Left ventricle myocardium inferior (tissue), 1 donor: ENCODE measurements around the gene DOCK10. TPM values are rescaled to one million over a fixed set of nuclear protein-coding genes. Genes with fewer than 3 reads are reported as not detected.

ENCODE experiments used
- DNase-seq: peaks from one replicate; pipeline ENCODE4 v3.0.0-alpha.2; 2020
- H3K27ac ChIP-seq: fragments of 200-600 bp; replicated peaks from 2 replicates; pipeline ENCODE4 v1.8.0; 2021
- H3K27me3 ChIP-seq: fragments of 200-600 bp; 2 replicates; pipeline ENCODE4 v1.8.0; 2021; ENCODE audit warnings: low read depth
- H3K36me3 ChIP-seq: fragments of 200-600 bp; 2 replicates; pipeline ENCODE4 v1.8.0; 2021
- H3K4me1 ChIP-seq: fragments of 200-600 bp; 2 replicates; pipeline ENCODE4 v1.8.0; 2021
- H3K4me3 ChIP-seq: fragments of 200-600 bp; 2 replicates; pipeline ENCODE4 v1.8.0; 2021; ENCODE audit warnings: mild to moderate bottlenecking, moderate library complexity
- H3K9me3 ChIP-seq: fragments of 200-600 bp; replicated peaks from 2 replicates; pipeline ENCODE4 v1.8.0; 2021
- intact Hi-C: fragments of 100-400 bp; cut with micrococcal nuclease; formaldehyde crosslinking; loops from one replicate; pipeline ENCODE4 v1.11.0; 2022
- total RNA-seq: library from RNA; stranded (reverse); fragmentation: NEBNext Ultra II Directional; extraction: Animal tissue kit (Norgen Biotek cat#: 25700); gene quantifications from one replicate; pipeline ENCODE4 v1.2.1, GENCODE V29; 2021
- TF ChIP-seq, protein P1 (sequence below): fragments of 200-600 bp; IDR thresholded peaks from 2 replicates; pipeline ENCODE4 v1.8.0; 2021; ENCODE audit warnings: antibody characterized with exemption, mild to moderate bottlenecking, borderline replicate concordance
- donor health status: DM: no; HTN: yes; CAD: no; lungs with severe emphysema.

Gene DOCK10
- total RNA-seq, 1 donor from 2014 or later = 1.6 TPM

DNA sequence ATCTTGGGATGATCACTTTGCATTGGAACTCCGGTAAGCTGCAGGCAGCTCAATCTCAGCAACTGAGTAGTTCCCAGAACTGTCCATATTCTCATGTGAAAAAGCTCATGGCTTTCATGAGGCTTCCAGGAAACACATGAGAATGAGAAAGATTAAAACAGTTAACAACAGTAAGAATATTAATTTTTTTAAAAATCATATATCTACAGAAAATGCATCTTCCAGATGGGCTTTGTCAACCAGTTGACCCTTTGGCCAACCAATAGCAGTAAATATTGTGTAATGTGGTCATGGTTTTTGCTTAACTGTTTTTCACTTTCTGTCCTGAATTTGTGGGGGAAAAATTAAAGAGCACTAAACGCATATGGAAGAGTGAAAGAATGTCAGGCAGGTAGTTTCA lies 194.9 kb downstream of the DOCK10 start:
- H3K27me3 ChIP-seq = no peaks in the 10 kb centered on the region
- H3K27ac ChIP-seq = no peak overlapping the region
- no peak overlapping the region for H3K4me3 ChIP-seq
- DNase-seq = no peak
- no peaks in the 10 kb centered on the region for H3K36me3 ChIP-seq
- TF ChIP-seq, protein P1, sequence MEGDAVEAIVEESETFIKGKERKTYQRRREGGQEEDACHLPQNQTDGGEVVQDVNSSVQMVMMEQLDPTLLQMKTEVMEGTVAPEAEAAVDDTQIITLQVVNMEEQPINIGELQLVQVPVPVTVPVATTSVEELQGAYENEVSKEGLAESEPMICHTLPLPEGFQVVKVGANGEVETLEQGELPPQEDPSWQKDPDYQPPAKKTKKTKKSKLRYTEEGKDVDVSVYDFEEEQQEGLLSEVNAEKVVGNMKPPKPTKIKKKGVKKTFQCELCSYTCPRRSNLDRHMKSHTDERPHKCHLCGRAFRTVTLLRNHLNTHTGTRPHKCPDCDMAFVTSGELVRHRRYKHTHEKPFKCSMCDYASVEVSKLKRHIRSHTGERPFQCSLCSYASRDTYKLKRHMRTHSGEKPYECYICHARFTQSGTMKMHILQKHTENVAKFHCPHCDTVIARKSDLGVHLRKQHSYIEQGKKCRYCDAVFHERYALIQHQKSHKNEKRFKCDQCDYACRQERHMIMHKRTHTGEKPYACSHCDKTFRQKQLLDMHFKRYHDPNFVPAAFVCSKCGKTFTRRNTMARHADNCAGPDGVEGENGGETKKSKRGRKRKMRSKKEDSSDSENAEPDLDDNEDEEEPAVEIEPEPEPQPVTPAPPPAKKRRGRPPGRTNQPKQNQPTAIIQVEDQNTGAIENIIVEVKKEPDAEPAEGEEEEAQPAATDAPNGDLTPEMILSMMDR = no peak
- no peaks in the 10 kb centered on the region for H3K9me3 ChIP-seq
- H3K4me1 ChIP-seq = no peaks in the 10 kb centered on the region
- intact Hi-C loops = no loop called here

GRCh38 chr2:224846686-224847085 lies 195.6 kb downstream of the DOCK10 start:
- Histone ChIP-seq H3K36me3 (no peaks in the 10 kb centered on the region), H3K4me1 (no peaks in the 10 kb centered on the region), H3K27ac (no peak overlapping the region), H3K9me3 (no peaks in the 10 kb centered on the region), H3K27me3 (no peaks in the 10 kb centered on the region), H3K4me3 (no peak overlapping the region)
- no peak for DNase-seq
- TF ChIP-seq, protein P1 = no peak
- intact Hi-C loops = no loop called here

GRCh38 chr2:224846161-224846560 lies 196.1 kb downstream of the DOCK10 start:
- intact Hi-C loops = no loop called here
- no peaks in the 10 kb centered on the region for H3K36me3 ChIP-seq
- TF ChIP-seq, protein P1 = no peak
- no peaks in the 10 kb centered on the region for H3K4me1 ChIP-seq
- no peak overlapping the region for H3K27ac ChIP-seq
- no peaks in the 10 kb centered on the region for H3K27me3 ChIP-seq
- H3K9me3 ChIP-seq = no peaks in the 10 kb centered on the region
- DNase-seq = no peak
- no peak overlapping the region for H3K4me3 ChIP-seq

DNA sequence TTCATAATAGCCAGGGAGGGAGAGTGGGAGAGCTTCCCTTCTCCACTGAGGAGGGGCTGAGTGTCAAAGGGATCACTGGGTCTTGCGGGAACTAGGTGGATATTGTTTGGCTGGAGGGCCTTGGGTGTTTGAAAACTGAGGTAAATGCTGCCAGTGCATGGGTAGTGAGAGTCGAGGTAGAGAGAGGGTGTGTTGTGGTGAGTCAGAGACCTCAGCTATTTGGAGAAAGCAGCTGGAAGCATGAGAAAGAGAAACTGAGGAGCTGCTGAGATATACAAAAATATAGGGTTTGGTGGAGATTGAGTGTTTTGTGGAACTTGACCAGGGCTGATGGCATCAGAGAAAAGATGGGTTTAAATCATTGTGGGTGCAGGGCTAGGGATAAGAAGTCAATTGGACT lies 199.1 kb downstream of the DOCK10 start:
- TF ChIP-seq, protein P1 = no peak
- no peaks in the 10 kb centered on the region for H3K27me3 ChIP-seq
- H3K4me3 ChIP-seq = no peak overlapping the region
- intact Hi-C loops = no loop called here
- no peaks in the 10 kb centered on the region for H3K4me1 ChIP-seq
- no peak overlapping the region for H3K27ac ChIP-seq
- H3K9me3 ChIP-seq = peaks cover 11% of the 10 kb centered on the region
- DNase-seq = no peak
- H3K36me3 ChIP-seq = peaks cover 8% of the 10 kb centered on the region

DNA sequence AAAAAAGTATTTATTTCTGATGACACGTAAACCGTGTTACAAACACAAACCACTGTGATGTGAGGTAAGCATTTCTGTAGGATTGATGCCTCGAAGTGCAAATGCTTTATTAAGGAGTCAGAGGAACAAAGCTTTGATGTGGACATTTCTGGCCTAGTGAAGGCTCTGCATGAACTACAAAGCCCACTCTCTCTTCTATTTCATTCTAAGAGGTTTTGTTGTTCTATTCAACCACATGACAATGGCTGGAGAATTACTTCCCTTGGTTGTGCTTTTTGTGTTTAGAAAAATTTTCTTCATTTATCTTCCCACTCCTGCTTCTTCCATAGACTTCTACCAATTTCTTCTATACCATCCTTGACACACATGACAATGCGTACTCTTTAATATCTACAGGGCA lies 200.4 kb downstream of the DOCK10 start:
- TF ChIP-seq, protein P1 = no peak

GRCh38 chr2:224838335-224838734 lies 203.9 kb downstream of the DOCK10 start:
- H3K36me3 ChIP-seq = peaks cover 8% of the 10 kb centered on the region
- no peaks in the 10 kb centered on the region for H3K27me3 ChIP-seq
- TF ChIP-seq, protein P1 = no peak
- peaks cover 11% of the 10 kb centered on the region for H3K9me3 ChIP-seq
- H3K4me1 ChIP-seq = no peaks in the 10 kb centered on the region
- H3K27ac ChIP-seq = no peak overlapping the region
- intact Hi-C loops = no loop called here
- DNase-seq = no peak
- no peak overlapping the region for H3K4me3 ChIP-seq

More for the DNA sequence above, 200.4 kb downstream of the DOCK10 start:
- DNase-seq = no peak
- peaks cover 11% of the 10 kb centered on the region for H3K9me3 ChIP-seq
- H3K27me3 ChIP-seq = no peaks in the 10 kb centered on the region
- no peak overlapping the region for H3K4me3 ChIP-seq
- no peaks in the 10 kb centered on the region for H3K4me1 ChIP-seq
- H3K36me3 ChIP-seq = peaks cover 8% of the 10 kb centered on the region
- intact Hi-C loops = no loop called here
- H3K27ac ChIP-seq = no peak overlapping the region
